Measurements from ENCODE around the gene PKHD1.

PKHD1 gene

GRCh38 chr6:51790946-51791345, 296.5 kb downstream of the PKHD1 start:
- no peak for DNase-seq (ENCODE audit: extremely low read depth, low read depth)
- TF ChIP-seq, protein P1, sequence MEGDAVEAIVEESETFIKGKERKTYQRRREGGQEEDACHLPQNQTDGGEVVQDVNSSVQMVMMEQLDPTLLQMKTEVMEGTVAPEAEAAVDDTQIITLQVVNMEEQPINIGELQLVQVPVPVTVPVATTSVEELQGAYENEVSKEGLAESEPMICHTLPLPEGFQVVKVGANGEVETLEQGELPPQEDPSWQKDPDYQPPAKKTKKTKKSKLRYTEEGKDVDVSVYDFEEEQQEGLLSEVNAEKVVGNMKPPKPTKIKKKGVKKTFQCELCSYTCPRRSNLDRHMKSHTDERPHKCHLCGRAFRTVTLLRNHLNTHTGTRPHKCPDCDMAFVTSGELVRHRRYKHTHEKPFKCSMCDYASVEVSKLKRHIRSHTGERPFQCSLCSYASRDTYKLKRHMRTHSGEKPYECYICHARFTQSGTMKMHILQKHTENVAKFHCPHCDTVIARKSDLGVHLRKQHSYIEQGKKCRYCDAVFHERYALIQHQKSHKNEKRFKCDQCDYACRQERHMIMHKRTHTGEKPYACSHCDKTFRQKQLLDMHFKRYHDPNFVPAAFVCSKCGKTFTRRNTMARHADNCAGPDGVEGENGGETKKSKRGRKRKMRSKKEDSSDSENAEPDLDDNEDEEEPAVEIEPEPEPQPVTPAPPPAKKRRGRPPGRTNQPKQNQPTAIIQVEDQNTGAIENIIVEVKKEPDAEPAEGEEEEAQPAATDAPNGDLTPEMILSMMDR (IDR thresholded peaks at IDR 0.05; ENCODE audit: low read depth, low read length, missing control alignments), result no peak
- H3K4me3 ChIP-seq (replicated peaks; ENCODE audit: low read depth, low read length), result no peak overlapping the region

- TF ChIP-seq, protein P1 (IDR thresholded peaks at IDR 0.05; ENCODE audit: low read depth, low read length, missing control alignments), result no peak
- no peak overlapping the region for H3K4me3 ChIP-seq (replicated peaks; ENCODE audit: low read depth, low read length)
- no peak for DNase-seq (ENCODE audit: extremely low read depth, low read depth)
Measured at GRCh38 chr6:51788121-51788520, 299.3 kb downstream of the PKHD1 start.

DNA sequence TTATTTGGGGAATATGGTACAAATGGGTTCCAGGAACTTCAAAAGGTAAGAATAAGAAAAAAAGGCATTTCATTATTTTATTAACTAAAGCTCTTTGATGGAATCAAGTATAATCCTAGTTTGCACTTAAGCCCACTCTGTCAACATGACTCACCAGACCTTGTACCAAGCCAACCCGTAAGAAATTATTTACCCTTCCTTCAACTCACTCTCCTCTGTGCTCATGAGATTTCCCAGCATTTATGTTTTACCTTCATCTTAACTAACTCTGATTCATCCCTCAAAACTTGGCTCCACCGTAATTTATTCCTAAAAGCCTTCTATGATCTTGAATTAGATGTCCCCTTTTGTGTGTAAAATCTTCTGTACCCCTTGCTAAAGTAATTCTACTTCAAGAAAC, 308.7 kb downstream of the PKHD1 start:
- TF ChIP-seq, protein P1 (IDR thresholded peaks at IDR 0.05; ENCODE audit: low read depth, low read length, missing control alignments), result no peak
- no peak overlapping the region for H3K4me3 ChIP-seq (replicated peaks; ENCODE audit: low read depth, low read length)
- DNase-seq (ENCODE audit: extremely low read depth, low read depth), result no peak

DNA sequence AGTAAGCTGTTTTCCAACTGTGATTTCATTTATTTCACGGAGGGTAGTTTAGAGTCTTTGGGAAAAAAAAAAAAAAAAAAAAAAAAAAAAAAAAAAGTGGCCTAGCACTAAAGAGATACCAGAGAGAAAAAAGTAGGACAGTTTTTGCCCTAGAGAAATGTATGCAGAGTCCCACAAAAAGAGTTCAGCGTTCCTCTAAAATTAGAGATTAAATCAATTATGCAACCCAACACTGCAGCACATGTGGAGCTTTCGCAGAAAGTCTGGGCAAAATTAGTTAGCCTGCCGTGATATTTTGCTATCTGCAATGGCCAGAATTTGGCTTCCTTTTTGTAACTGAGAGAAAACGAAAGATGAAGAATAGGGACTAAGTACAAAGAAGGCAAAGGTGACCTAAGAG, 309.8 kb downstream of the PKHD1 start:
- DNase-seq (ENCODE audit: extremely low read depth, low read depth), result no peak
- TF ChIP-seq, protein P1 (IDR thresholded peaks at IDR 0.05; ENCODE audit: low read depth, low read length, missing control alignments), result no peak
- no peak overlapping the region for H3K4me3 ChIP-seq (replicated peaks; ENCODE audit: low read depth, low read length)

GRCh38 chr6:51775942-51776860, 311.2 kb downstream of the PKHD1 start:
- TF ChIP-seq, protein P1 (IDR thresholded peaks at IDR 0.05; ENCODE audit: low read depth, low read length, missing control alignments), result no peak
- no peak for DNase-seq (ENCODE audit: extremely low read depth, low read depth)
- no peak overlapping the region for H3K4me3 ChIP-seq (replicated peaks; ENCODE audit: low read depth, low read length)

DNA sequence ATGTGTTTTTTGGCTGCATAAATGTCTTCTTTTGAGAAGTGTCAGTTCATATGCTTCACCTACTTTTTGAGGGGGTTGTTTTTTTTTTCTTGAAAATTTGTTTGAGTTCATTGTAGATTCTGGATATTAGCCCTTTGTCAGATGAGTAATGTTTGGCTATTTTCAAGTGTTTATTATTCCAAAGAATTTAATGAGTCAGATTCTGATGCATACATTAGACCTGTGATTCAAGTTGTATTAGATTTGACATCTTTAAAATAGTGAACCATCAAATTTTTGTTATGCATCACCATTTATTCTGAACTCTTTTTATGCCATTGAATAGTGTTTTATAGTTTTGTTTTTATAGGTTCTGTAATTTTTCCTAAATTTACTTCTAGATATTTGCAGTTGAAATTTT, 319.3 kb downstream of the PKHD1 start:
- H3K4me3 ChIP-seq (replicated peaks; ENCODE audit: low read depth, low read length), result no peak overlapping the region
- DNase-seq (ENCODE audit: extremely low read depth, low read depth), result no peak
- TF ChIP-seq, protein P1 (IDR thresholded peaks at IDR 0.05; ENCODE audit: low read depth, low read length, missing control alignments), result no peak

Measured in HFF-Myc (cell line).